ENCODE data around the gene RCN2.
"Not testable (repeated sequence)": the region's sequence is repeated elsewhere in the genome, so short reads cannot be mapped to it uniquely, and the experiment has no call there.

RCN2 gene

GRCh38 chr15:76931397-76932134 lies at the start of gene RCN2:
Gene RCN2, plus strand, starts transcription at chr15:76931749. Its CDS starts 93 bp downstream, at chr15:76931842.
- DNase-seq (ENCODE audit: low read depth in 2 of 2), result peak; percentile 90 to 91

- no peak for DNase-seq (ENCODE audit: low read depth in 2 of 2)
Measured at GRCh38 chr15:76885212-76885611, 46.3 kb upstream of the RCN2 start.

- not testable (repeated sequence) for DNase-seq (ENCODE audit: low read depth in 2 of 2)
Measured at GRCh38 chr15:76887280-76888141, 44.0 kb upstream of the RCN2 start.

- DNase-seq (ENCODE audit: low read depth in 2 of 2), result not testable (repeated sequence)
Measured at GRCh38 chr15:76892836-76893235, 38.7 kb upstream of the RCN2 start.

- no peak for DNase-seq (ENCODE audit: low read depth in 2 of 2)
Measured at GRCh38 chr15:76894174-76894573, 37.4 kb upstream of the RCN2 start.

GRCh38 chr15:76898102-76898501 lies 33.4 kb upstream of the RCN2 start:
- no peak for DNase-seq (ENCODE audit: low read depth in 2 of 2)

GRCh38 chr15:76899176-76899930 lies 32.2 kb upstream of the RCN2 start:
- not testable (repeated sequence) for DNase-seq (ENCODE audit: low read depth in 2 of 2)

GRCh38 chr15:76899931-76900310 lies 31.6 kb upstream of the RCN2 start:
- DNase-seq (ENCODE audit: low read depth in 2 of 2), result not testable (repeated sequence)

- no peak for DNase-seq (ENCODE audit: low read depth in 2 of 2)
Measured at GRCh38 chr15:76901965-76902364, 29.6 kb upstream of the RCN2 start.

- no peak for DNase-seq (ENCODE audit: low read depth in 2 of 2)
Measured at GRCh38 chr15:76903251-76903681, 28.3 kb upstream of the RCN2 start.

- peak in 1 of 2 donors; percentile 3 for DNase-seq (ENCODE audit: low read depth in 2 of 2)
Measured at GRCh38 chr15:76904461-76905012, 27.0 kb upstream of the RCN2 start.

GRCh38 chr15:76905013-76905839 lies 26.3 kb upstream of the RCN2 start, which contains the start of gene SCAPER:
Gene SCAPER, minus strand, starts transcription at chr15:76905340. Its CDS starts 21,523 bp downstream, at chr15:76883817.
- peak; percentile 92 to 93 for DNase-seq (ENCODE audit: low read depth in 2 of 2)

GRCh38 chr15:76905855-76906254 lies 25.7 kb upstream of the RCN2 start:
- DNase-seq (ENCODE audit: low read depth in 2 of 2), result no peak

GRCh38 chr15:76912430-76912829 lies 19.1 kb upstream of the RCN2 start:
- DNase-seq (ENCODE audit: low read depth in 2 of 2), result no peak

- no peak for DNase-seq (ENCODE audit: low read depth in 2 of 2)
Measured at GRCh38 chr15:76913737-76914136, 17.8 kb upstream of the RCN2 start.

GRCh38 chr15:76916369-76916768 lies 15.2 kb upstream of the RCN2 start:
- no peak for DNase-seq (ENCODE audit: low read depth in 2 of 2)

- no peak for DNase-seq (ENCODE audit: low read depth in 2 of 2)
Measured at GRCh38 chr15:76928201-76928600, 3.3 kb upstream of the RCN2 start.

- no peak for DNase-seq (ENCODE audit: low read depth in 2 of 2)
Measured at GRCh38 chr15:76929011-76929760, 2.4 kb upstream of the RCN2 start.

- DNase-seq (ENCODE audit: low read depth in 2 of 2), result no peak
Measured at GRCh38 chr15:76930831-76931396, 635 bp upstream of the RCN2 start.

Measured in stimulated activated CD8-positive, alpha-beta memory T cell treated with anti-CD3 and anti-CD28 coated beads, Interleukin-2, amount 100 ng/mL, for 48 hours (primary cell).